HUDEP-2 (cell line): Measurements from ENCODE around the gene RWDD1.

Source experiments
- DNase-seq, 76 experiments: peaks; one replicate each; lab custom pipeline; 2025; ENCODE audit not compliant: unreplicated experiment in 76 of 76; lab: John Stamatoyannopoulos, UW

The RWDD1 gene

GRCh38 chr6:116557893-116558292, 13.4 kb upstream of the RWDD1 start:
- DNase-seq: no peak

- DNase-seq: no peak
These were observed 11.2 kb upstream of the RWDD1 start for GRCh38 chr6:116560130-116560529.

- peak in 65 of 76 experiments; percentile 17 to 82 (median 55) for DNase-seq
These were observed 9.8 kb upstream of the RWDD1 start for GRCh38 chr6:116561377-116562018.

- DNase-seq: no peak
These were observed 9.3 kb upstream of the RWDD1 start for GRCh38 chr6:116562019-116562403.

GRCh38 chr6:116562614-116563013, 8.7 kb upstream of the RWDD1 start:
- DNase-seq: peak in 18 of 76 experiments; percentile 9 to 47 (median 24)

- DNase-seq: no peak
These were observed 7.5 kb upstream of the RWDD1 start for GRCh38 chr6:116563830-116564229.

- no peak for DNase-seq
These were observed 7.0 kb upstream of the RWDD1 start for GRCh38 chr6:116564311-116564710.

- DNase-seq: no peak
These were observed 6.1 kb upstream of the RWDD1 start for GRCh38 chr6:116564921-116565872.

- DNase-seq: no peak
These were observed 3.2 kb upstream of the RWDD1 start for GRCh38 chr6:116568111-116568510.

GRCh38 chr6:116568821-116569755, 2.2 kb upstream of the RWDD1 start:
- DNase-seq: no peak

GRCh38 chr6:116571683-116572000, 338 bp downstream of the RWDD1 start:
- DNase-seq: no peak

GRCh38 chr6:116572162-116572561, 858 bp downstream of the RWDD1 start:
- peak in 11 of 76 experiments; percentile 6 to 31 (median 17) for DNase-seq

GRCh38 chr6:116575227-116575626, 3.9 kb downstream of the RWDD1 start:
- no peak for DNase-seq

- no peak for DNase-seq
These were observed 6.2 kb downstream of the RWDD1 start for GRCh38 chr6:116577486-116577885.

- DNase-seq: no peak
These were observed 7.0 kb downstream of the RWDD1 start for GRCh38 chr6:116578335-116578734.

GRCh38 chr6:116579143-116579542, 7.8 kb downstream of the RWDD1 start:
- no peak for DNase-seq

GRCh38 chr6:116580198-116580597, 8.9 kb downstream of the RWDD1 start:
- DNase-seq: no peak

- DNase-seq: no peak
These were observed 15.0 kb downstream of the RWDD1 start for GRCh38 chr6:116586276-116586675.

GRCh38 chr6:116586738-116587137, 15.4 kb downstream of the RWDD1 start:
- no peak for DNase-seq

GRCh38 chr6:116595247-116595646, 23.9 kb downstream of the RWDD1 start:
- no peak for DNase-seq

- peak in 5 of 76 experiments; percentile 2 to 10 (median 7) for DNase-seq
These were observed 25.5 kb downstream of the RWDD1 start for GRCh38 chr6:116596815-116597214.
